ENCODE measurements around the gene FAM72D. TPM values are rescaled to one million over a fixed set of nuclear protein-coding genes. Genes with fewer than 3 reads are reported as not detected.
"Not testable (repeated sequence)": the region's sequence is repeated elsewhere in the genome, so short reads cannot be mapped to it uniquely, and the experiment has no call there.

FAM72D gene
- total RNA-seq, 1 experiment from 2014 or later = 5.9 TPM

DNA sequence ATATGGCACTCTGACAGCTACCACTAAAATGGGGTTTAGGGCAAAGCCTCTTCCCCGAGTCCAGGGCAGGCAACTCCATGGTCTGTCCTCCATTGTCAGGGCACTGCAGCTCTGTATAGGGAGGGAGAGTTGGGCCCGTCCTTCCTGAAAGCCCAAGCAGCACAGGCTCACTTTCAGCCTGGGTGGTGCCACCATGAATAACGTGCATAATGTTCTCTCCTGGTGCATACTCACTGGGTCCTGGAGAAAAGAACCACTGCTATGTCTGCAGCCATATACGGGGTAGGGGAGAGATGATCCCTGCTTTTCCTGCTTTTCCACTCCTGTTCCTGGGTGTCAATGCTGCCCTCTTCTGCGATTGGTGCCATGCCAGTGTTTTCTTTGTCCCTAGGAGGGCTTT, 60.1 kb downstream of the FAM72D start:
- H3K9me3 Mint-ChIP-seq (ENCODE audit: unreplicated experiment); intact Hi-C loops (cut with micrococcal nuclease; ENCODE audit: unreplicated experiment); BruUV-seq (replicated peaks); H3K36me3 ChIP-seq (ENCODE audit: control insufficient read depth, insufficient read depth, low read length); DNase-seq; POLR2A ChIA-PET; H3K4me3 Mint-ChIP-seq (ENCODE audit: unreplicated experiment); H3K4me3 ChIP-seq (ENCODE audit: low read depth, low read length); H3K4me1 ChIP-seq; H3K27me3 ChIP-seq (replicated peaks; ENCODE audit: control insufficient read depth, insufficient read depth, low read length); H3K27ac Mint-ChIP-seq (ENCODE audit: unreplicated experiment); CTCF ChIA-PET; H3K9me3 ChIP-seq; H3K4me1 Mint-ChIP-seq (ENCODE audit: low read depth, unreplicated experiment); H3K36me3 Mint-ChIP-seq (ENCODE audit: insufficient read depth, unreplicated experiment); H3K27me3 Mint-ChIP-seq (ENCODE audit: insufficient read depth, unreplicated experiment): not testable (repeated sequence)

DNA sequence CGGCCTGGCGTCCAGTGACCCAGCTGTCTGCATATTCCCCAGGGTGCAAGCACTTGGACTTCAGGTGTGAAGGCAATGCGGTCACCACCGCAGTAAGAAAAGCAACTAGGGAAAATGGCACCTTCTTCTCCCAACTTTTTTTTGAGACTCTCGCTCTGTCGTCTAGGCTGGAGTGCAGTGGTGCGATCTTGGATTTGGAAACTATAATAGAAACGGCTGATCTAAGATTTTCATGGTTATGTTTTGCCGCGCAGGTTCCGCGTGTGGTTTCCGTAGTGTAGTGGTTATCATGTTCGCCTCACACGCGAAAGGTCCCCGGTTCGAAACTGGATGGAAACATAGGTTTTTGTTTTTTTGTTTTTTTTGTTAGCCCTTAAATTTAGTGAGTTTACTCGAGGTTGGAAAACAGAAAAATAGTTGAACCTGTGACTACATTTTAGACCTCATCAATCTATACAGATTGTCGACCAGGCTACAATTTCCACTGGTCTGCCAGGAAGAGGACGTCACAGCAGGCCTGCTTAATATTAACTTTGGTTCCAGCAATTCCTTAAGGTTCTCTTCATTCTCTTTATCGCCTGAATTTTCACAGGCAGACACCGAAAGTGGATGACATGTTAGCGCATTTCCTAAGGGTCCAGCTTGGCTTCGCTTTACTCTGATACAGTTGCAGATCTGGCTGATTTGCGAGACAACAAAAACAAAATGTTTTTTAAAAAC, 61.3 kb downstream of the FAM72D start:
- DNase-seq = peak in 1 of 2 experiments; percentile 1
- H3K36me3 ChIP-seq (ENCODE audit: control insufficient read depth, insufficient read depth, low read length); H3K9me3 Mint-ChIP-seq (ENCODE audit: unreplicated experiment); BruUV-seq (replicated peaks); H3K27me3 Mint-ChIP-seq (ENCODE audit: insufficient read depth, unreplicated experiment); H3K4me1 Mint-ChIP-seq (ENCODE audit: low read depth, unreplicated experiment); H3K4me1 ChIP-seq; H3K36me3 Mint-ChIP-seq (ENCODE audit: insufficient read depth, unreplicated experiment); H3K9me3 ChIP-seq; intact Hi-C loops (cut with micrococcal nuclease; ENCODE audit: unreplicated experiment); H3K27me3 ChIP-seq (replicated peaks; ENCODE audit: control insufficient read depth, insufficient read depth, low read length); POLR2A ChIA-PET; H3K27ac Mint-ChIP-seq (ENCODE audit: unreplicated experiment); H3K4me3 ChIP-seq (ENCODE audit: low read depth, low read length); CTCF ChIA-PET: not testable (repeated sequence)
- peak overlapping the region; percentile 33 for H3K4me3 Mint-ChIP-seq (ENCODE audit: unreplicated experiment)

DNA sequence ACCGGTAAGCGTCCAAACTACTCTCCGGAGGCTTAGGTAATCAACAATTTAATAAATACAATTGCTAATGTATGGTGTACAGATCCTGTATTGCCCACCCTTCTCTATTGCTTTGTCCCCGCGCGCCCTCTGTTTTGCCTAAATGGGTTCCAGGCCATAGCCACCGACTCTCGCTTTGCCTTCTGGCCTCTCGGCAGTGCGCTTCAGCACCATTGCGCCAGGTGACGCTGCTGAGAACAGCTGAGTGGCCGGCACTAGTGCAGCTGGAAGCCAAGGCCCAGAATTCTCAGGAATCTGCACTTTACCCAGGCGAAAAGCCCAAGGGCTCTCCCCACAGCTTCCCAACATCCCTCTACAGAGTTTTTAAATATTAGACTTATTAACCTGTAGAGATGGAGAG, 61.9 kb downstream of the FAM72D start:
- intact Hi-C loops (cut with micrococcal nuclease; ENCODE audit: unreplicated experiment); H3K4me1 Mint-ChIP-seq (ENCODE audit: low read depth, unreplicated experiment); H3K9me3 Mint-ChIP-seq (ENCODE audit: unreplicated experiment); CTCF ChIA-PET; H3K4me3 Mint-ChIP-seq (ENCODE audit: unreplicated experiment); POLR2A ChIA-PET; H3K27ac Mint-ChIP-seq (ENCODE audit: unreplicated experiment); DNase-seq; H3K4me3 ChIP-seq (ENCODE audit: low read depth, low read length); H3K36me3 Mint-ChIP-seq (ENCODE audit: insufficient read depth, unreplicated experiment); H3K36me3 ChIP-seq (ENCODE audit: control insufficient read depth, insufficient read depth, low read length); BruUV-seq (replicated peaks); H3K27me3 Mint-ChIP-seq (ENCODE audit: insufficient read depth, unreplicated experiment); H3K4me1 ChIP-seq; H3K27me3 ChIP-seq (replicated peaks; ENCODE audit: control insufficient read depth, insufficient read depth, low read length); H3K9me3 ChIP-seq: not testable (repeated sequence)

- CTCF ChIA-PET; H3K27ac Mint-ChIP-seq (ENCODE audit: unreplicated experiment); H3K36me3 Mint-ChIP-seq (ENCODE audit: insufficient read depth, unreplicated experiment); H3K4me3 Mint-ChIP-seq (ENCODE audit: unreplicated experiment); intact Hi-C loops (cut with micrococcal nuclease; ENCODE audit: unreplicated experiment); H3K4me3 ChIP-seq (ENCODE audit: low read depth, low read length); H3K9me3 Mint-ChIP-seq (ENCODE audit: unreplicated experiment); H3K36me3 ChIP-seq (ENCODE audit: control insufficient read depth, insufficient read depth, low read length); H3K4me1 Mint-ChIP-seq (ENCODE audit: low read depth, unreplicated experiment); DNase-seq; H3K4me1 ChIP-seq; H3K27me3 ChIP-seq (replicated peaks; ENCODE audit: control insufficient read depth, insufficient read depth, low read length); H3K9me3 ChIP-seq; H3K27me3 Mint-ChIP-seq (ENCODE audit: insufficient read depth, unreplicated experiment); POLR2A ChIA-PET: not testable (repeated sequence)
- BruUV-seq (replicated peaks) = TSS peak; percentile 100
Measured at GRCh38 chr1:145161046-145161752, 65.4 kb downstream of the FAM72D start.

Other genes with a start within 250 kb of the FAM72D start
- gene SRGAP2B, start 646 bp upstream of the FAM72D start, total RNA-seq (2022) = 6.3 and 6.5 TPM in 2 replicates
- gene PPIAL4D, start 146.2 kb downstream of the FAM72D start, total RNA-seq (2022) = not detected in 2 replicates

Measured in Caco-2 (cell line).